ENCODE data around the gene PDS5B.
A peak's percentile ranks its signal among the peaks of the same experiment; 100 is the strongest.
"Not testable (repeated sequence)": the region's sequence is repeated elsewhere in the genome, so short reads cannot be mapped to it uniquely, and the experiment has no call there.

The PDS5B gene

DNA sequence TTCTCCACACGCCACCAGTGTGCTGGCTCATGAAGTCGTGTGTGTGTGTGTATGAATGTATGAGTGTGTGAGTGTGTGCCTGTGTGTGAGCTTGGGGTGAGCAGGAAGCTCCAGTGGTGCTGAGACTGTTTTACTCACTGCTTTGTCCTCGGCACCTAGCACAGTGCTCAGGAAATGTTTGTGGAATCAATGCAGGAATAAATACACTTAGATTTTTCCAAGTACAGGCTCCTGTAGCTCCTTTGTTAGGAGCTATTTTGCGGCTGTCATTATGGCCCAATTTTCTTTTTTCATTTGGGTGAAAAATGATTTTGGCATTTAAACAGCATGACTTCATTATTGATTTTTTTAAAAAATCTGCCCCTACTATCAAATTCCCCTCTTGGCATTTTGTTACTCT lies 236.5 kb downstream of the PDS5B start:
- peak; percentile 38 for DNase-seq

DNA sequence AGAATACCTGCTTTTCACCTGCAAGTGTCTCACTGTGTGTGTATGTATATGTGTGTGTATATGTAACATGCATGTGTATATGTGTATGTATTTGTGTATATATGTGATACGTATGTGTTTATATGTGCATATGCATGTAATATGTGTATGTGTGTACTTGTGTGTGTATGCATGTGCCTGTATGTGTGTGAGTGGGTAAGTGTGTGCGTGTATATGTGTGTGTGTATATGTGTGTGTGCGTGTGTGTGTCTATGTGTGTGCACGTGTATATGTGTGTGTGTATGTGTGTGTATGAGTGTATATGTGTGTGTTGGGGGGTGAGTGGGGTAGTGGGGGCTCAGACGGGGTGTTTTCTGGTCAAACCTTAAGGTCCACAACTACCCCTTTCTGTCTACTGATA lies 237.3 kb downstream of the PDS5B start:
- no peak for DNase-seq

DNA sequence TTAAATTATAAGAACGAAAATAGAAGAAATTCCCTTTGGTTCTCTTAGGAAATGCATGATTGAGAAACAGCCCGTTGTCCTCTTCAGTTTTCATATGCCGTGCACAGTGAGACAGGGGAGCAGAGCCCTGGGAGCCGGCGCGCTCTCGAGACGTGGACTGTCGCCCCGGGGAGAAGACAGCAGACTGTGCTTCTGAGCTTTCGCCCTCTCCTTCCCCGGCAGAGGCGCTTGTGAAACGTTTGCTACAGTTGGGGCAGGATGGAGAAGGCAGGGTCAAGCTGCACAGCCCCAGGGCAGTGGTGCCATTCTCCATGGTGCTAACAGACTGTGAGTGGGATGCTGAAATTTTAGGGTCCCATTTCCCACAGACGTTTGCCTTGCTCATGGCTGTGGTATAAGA lies 237.8 kb downstream of the PDS5B start:
- no peak for DNase-seq

DNA sequence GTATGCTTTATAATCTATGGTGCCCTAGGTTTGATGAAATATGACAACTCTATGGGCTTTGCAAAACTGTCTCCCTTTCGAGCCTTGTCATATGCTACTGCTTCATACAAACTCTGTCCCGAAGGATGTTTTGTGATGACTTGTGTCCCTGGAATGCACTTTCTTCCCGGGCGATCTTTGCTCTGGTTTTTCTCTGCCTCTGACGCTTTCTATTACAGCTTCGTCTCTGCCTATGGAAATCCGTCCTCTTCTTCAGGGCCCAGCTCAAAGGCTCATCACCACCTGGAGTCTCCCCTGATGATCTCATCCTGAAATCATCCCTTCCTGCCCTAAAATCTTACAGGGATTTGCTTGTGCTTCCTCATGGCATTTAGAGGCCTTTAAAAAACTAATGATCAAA lies 238.4 kb downstream of the PDS5B start:
- no peak for DNase-seq

DNA sequence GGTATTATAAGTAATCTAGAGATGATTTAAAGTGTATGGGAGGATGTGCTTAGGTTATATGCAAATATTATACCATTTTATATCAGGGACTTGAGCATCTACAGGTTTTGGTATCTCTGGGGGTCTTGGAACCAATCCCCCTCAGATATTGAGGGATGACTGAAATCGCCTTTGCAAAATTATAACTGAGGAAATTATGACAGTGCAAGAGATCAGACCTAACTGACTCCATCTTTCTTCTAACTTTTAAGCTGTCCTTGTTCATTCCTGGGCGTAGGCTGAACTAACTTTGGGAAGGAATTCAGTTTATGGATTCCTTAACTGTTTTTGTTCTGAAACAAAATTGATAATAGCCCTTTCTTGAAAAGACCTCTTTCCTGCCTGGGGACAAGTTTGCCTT lies 239.2 kb downstream of the PDS5B start:
- DNase-seq = no peak

DNA sequence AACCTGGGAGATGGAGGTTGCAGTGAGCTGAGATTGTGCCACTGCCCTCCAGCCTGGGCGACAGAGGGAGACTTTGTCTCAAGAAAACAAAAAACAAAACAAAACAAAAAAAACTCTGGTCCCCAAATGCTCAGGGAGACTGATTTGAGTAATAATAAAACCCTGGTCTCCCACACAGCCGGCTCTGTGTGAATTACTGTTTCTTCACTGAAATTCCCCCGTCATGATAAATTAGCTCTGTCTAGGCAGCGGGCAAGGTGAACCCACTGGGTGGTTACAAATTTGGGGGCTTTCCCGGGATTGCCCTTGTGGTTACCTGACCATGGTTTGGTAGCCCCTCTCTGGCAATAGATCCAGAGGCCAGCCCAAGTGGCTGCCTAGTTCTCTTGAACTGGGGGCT lies 240.1 kb downstream of the PDS5B start:
- not testable (repeated sequence) for DNase-seq
